ENCODE measurements around the gene HSD3B7.

DNA sequence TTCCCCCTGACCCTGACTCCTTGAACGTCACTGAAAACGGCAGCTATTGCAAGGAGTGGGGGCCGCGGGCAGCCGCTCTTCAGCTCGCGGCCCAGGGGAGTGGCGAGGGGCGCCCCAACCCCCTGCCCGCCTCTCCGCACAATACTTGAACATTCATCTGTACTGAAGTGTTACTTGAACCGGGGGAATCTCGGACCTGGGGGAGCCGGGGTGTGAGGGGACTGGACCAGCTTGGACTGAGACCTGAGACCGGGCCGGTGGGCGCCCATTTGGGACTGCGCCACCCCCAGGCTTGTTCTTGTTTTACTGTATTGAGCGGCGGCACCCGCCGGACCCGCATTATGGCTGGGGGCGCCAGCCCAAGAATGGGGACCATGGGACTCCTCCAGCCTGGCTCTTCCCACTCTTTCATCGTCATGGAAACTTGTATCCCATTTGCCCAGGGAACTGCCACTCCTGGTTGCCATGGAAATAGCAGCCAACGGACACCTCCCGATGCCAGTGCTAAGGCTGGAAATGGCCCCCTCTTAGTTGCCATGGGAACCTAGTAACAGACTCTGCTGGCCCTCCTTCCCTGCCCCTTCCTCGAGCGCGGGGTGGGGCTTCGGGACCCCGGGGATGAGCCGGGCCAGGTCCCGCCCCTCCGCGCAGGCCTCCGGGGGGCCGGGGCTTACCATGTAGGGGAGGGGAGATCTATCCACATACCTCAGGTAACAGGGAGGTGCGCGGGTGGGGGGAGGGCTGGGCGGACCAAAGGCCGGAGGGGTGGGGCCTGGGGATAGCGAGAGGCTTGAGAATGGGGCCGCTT lies 36.9 kb upstream of the HSD3B7 start:
- TF ChIP-seq, protein P1, sequence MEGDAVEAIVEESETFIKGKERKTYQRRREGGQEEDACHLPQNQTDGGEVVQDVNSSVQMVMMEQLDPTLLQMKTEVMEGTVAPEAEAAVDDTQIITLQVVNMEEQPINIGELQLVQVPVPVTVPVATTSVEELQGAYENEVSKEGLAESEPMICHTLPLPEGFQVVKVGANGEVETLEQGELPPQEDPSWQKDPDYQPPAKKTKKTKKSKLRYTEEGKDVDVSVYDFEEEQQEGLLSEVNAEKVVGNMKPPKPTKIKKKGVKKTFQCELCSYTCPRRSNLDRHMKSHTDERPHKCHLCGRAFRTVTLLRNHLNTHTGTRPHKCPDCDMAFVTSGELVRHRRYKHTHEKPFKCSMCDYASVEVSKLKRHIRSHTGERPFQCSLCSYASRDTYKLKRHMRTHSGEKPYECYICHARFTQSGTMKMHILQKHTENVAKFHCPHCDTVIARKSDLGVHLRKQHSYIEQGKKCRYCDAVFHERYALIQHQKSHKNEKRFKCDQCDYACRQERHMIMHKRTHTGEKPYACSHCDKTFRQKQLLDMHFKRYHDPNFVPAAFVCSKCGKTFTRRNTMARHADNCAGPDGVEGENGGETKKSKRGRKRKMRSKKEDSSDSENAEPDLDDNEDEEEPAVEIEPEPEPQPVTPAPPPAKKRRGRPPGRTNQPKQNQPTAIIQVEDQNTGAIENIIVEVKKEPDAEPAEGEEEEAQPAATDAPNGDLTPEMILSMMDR (IDR thresholded peaks at IDR 0.05; ENCODE audit: low read length), result no peak
- TF ChIP-seq EZH2 (optimal IDR thresholded peaks at IDR 0.05; ENCODE audit: low read depth, low read length), result no peak
- TF ChIP-seq EZH2phosphoT487 (IDR thresholded peaks at IDR 0.05; ENCODE audit: low read length), result no peak

Data from MM.1S (cell line).